Transverse colon (tissue), 4 donors: ENCODE data around the gene CLSTN2. TPM values are rescaled to one million over a fixed set of nuclear protein-coding genes. Genes with fewer than 3 reads are reported as not detected.

Source experiments
- DNase-seq: peaks from one replicate; pipeline ENCODE4 v3.0.0-alpha.2; 2019
- H3K27ac ChIP-seq, 4 donors: fragments of 200-600 bp; sonication (generic); 2 replicates each; pipeline ENCODE4 v1.5.1; 2016 to 2018; ENCODE audit warnings: inconsistent platforms in 4 of 4
- H3K27me3 ChIP-seq: fragments of 200-600 bp; sonication (generic); 2 replicates; pipeline ENCODE4 v1.5.1; 2017; ENCODE audit warnings: inconsistent platforms
- H3K36me3 ChIP-seq, 4 donors: fragments of 200-600 bp; sonication (generic); 2 replicates each; pipeline ENCODE4 v1.5.1; 2017 to 2019; ENCODE audit warnings: inconsistent platforms in 4 of 4
- H3K4me1 ChIP-seq, 4 donors: fragments of 200-600 bp; sonication (generic); 2 replicates each; pipeline ENCODE4 v1.5.1; 2017 to 2020; ENCODE audit warnings: inconsistent platforms in 4 of 4
- H3K4me3 ChIP-seq, 4 donors: fragments of 200-600 bp; sonication (generic); 1 replicate in 1 of 4; 2 replicates in 3 of 4; pipeline versions ENCODE4 v1.5.1 to v1.6.1; 2017 to 2019; ENCODE audit warnings: inconsistent platforms in 4 of 4
- H3K9me3 ChIP-seq, 2 donors: fragments of 200-600 bp; sonication (generic); 2 replicates each; pipeline ENCODE4 v1.5.1; 2017 to 2019; ENCODE audit warnings: inconsistent platforms in 2 of 2
- EP300 ChIP-seq: sonication (generic); formaldehyde crosslinking; IDR thresholded peaks from one replicate; pipeline ENCODE4 v1.6.1; 2017; ENCODE audit warnings: antibody characterized with exemption, low read depth
- POLR2A ChIP-seq: fragments of 450-650 bp; IDR thresholded peaks from one replicate; pipeline ENCODE4 v1.6.1; 2016; ENCODE audit warnings: antibody characterized with exemption, mild to moderate bottlenecking, moderate library complexity
- POLR2AphosphoS5 ChIP-seq, 3 donors: sonication (generic); formaldehyde crosslinking; IDR thresholded peaks; one replicate each; pipeline ENCODE4 v1.6.1; 2016; ENCODE audit warnings: antibody characterized with exemption in 3 of 3
- WGBS, 2 donors: methylation state at CpG; one replicate each; pipeline ENCODE4 v1.1.5; 2018; ENCODE audit warnings: low coverage in 1 of 2; 5-methylcytosine and 5-hydroxymethylcytosine counted together
- in situ Hi-C, 4 donors: fragments of 200-750 bp; cut with MboI; loops; one replicate each; pipeline versions ENCODE4 v1.15.0 to v1.15.1; 2017; ENCODE audit warnings: low sequenced_read_pairs in 3 of 4, low pct_ligation_motif_present in 1 of 4, low pct_unique_long_range_greater_than_20kb in 1 of 4
- intact Hi-C: fragments of 100-400 bp; cut with DNase I; formaldehyde crosslinking; loops from one replicate; pipeline ENCODE4 v1.15.1; 2023; ENCODE audit warnings: low total_unique reads
- total RNA-seq, 4 donors: library from RNA; depleted of rRNA; stranded (reverse); fragments of >200 nt; gene quantifications; one replicate each; pipeline ENCODE4 v1.1.0, GENCODE V29; 2016
- TF ChIP-seq, protein P1 (sequence below), 5 experiments: fragments of 200-600 bp in 3 of 5; fragments of 450-650 bp in 2 of 5; sonication (generic) in 3 of 5; IDR thresholded peaks; 1 replicate in 2 of 5; 2 replicates in 3 of 5; pipeline ENCODE4 v1.5.1; 2016 to 2017; ENCODE audit warnings: antibody characterized with exemption in 5 of 5, inconsistent platforms in 3 of 5, mild to moderate bottlenecking in 2 of 5, moderate library complexity in 1 of 5

The CLSTN2 gene
- total RNA-seq, 4 donors from 2014 or later: 0.60 to 9.0 (median 2.2) TPM

DNA sequence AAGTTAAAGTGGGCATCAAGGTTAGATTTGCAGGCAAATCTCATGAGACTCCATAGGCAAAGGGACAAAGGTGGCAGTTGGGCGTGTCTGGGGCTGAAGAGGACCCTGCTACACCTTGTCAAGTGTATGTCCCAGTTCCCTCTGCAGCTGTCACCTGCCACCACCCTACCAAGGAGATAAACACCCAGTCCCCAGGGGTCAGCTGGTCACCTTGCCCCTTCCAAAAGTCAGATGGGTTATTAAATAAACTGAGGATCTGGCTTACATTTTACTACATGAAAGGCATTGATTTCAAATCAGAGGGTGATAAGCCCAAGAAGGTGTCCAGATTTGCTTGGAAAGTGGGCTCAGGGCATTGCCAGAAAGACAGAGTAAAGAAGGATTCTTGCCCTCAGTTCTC, 494.8 kb downstream of the CLSTN2 start:
- intact Hi-C loops: no loop called here
- no peaks in the 10 kb centered on the region for H3K36me3 ChIP-seq
- 76 to 83% methylated on average over 1 of the region's 1 CpG for WGBS, 2 donors
- H3K4me1 ChIP-seq: no peaks in the 10 kb centered on the region
- no peak for DNase-seq
- no peak overlapping the region for H3K27ac ChIP-seq
- in situ Hi-C loops: no loop called here
- no peak overlapping the region for H3K4me3 ChIP-seq
- no peaks in the 10 kb centered on the region for H3K9me3 ChIP-seq
- TF ChIP-seq EP300 (no peak), POLR2AphosphoS5 (IDR thresholded peaks at IDR 0.05) (no peak), POLR2A (no peak)
- TF ChIP-seq, protein P1, sequence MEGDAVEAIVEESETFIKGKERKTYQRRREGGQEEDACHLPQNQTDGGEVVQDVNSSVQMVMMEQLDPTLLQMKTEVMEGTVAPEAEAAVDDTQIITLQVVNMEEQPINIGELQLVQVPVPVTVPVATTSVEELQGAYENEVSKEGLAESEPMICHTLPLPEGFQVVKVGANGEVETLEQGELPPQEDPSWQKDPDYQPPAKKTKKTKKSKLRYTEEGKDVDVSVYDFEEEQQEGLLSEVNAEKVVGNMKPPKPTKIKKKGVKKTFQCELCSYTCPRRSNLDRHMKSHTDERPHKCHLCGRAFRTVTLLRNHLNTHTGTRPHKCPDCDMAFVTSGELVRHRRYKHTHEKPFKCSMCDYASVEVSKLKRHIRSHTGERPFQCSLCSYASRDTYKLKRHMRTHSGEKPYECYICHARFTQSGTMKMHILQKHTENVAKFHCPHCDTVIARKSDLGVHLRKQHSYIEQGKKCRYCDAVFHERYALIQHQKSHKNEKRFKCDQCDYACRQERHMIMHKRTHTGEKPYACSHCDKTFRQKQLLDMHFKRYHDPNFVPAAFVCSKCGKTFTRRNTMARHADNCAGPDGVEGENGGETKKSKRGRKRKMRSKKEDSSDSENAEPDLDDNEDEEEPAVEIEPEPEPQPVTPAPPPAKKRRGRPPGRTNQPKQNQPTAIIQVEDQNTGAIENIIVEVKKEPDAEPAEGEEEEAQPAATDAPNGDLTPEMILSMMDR (IDR thresholded peaks at IDR 0.05): no peak
- no peaks in the 10 kb centered on the region for H3K27me3 ChIP-seq

DNA sequence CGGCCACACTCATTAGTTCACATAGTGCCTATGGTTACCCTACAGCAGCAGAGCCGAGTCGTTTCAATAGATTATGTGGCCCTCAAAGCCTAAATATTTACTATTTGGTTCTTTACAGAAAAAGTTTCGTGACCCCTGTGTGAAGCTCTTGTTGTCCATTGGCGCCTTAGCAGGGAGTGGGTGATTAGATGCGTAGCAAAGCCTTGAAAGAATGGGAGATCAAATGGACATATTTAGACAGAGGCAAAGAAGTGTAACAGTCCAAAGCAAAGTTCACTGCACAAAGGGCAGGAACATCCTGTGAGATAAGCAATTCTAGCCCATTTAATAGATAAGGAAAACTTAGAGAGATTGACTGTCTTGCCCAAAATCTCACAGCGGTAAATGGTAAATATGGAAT, 495.5 kb downstream of the CLSTN2 start:
- no peak for TF ChIP-seq POLR2A
- TF ChIP-seq POLR2AphosphoS5 (IDR thresholded peaks at IDR 0.05): no peak
- 88 to 89% methylated on average over 4 to 7 of the region's 7 CpGs for WGBS, 2 donors

DNA sequence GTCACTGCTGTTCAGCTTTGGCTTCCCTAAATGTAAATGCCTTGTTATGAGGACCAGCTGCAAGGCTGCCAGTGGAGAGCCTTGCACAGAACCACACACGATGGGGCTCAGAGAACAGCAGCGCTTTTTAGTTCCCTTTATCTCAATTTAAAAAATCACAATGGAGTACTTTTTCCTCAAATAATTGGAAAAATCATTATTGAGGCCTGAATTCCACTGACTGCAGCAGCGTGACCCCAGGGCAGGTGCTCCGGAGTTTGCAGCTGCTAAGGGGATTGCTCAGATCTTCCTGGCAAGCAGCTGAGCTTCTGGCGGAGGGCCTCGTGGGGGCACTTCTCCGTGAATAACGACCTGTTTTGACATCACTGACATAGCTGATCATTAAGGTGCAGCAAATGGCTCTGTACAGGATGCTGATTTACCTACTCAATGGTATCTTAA, 497.3 kb downstream of the CLSTN2 start:
- TF ChIP-seq, protein P1 (IDR thresholded peaks at IDR 0.05): no peak
- TF ChIP-seq POLR2A (no peak), EP300 (no peak), POLR2AphosphoS5 (IDR thresholded peaks at IDR 0.05) (no peak)
- no peak overlapping the region for H3K27ac ChIP-seq
- H3K27me3 ChIP-seq: no peaks in the 10 kb centered on the region
- 67 to 80% methylated on average over 1 to 8 of the region's 8 CpGs for WGBS, 2 donors
- in situ Hi-C loops (no loop called here), intact Hi-C loops (no loop called here)
- H3K4me1 ChIP-seq: no peaks in the 10 kb centered on the region
- H3K9me3 ChIP-seq: no peaks in the 10 kb centered on the region
- DNase-seq: no peak
- H3K4me3 ChIP-seq: no peak overlapping the region
- no peaks in the 10 kb centered on the region for H3K36me3 ChIP-seq

More for the DNA sequence above, 495.5 kb downstream of the CLSTN2 start:
- H3K27ac ChIP-seq: no peak overlapping the region
- in situ Hi-C loops: no loop called here
- no peaks in the 10 kb centered on the region for H3K9me3 ChIP-seq
- H3K27me3 ChIP-seq: no peaks in the 10 kb centered on the region
- intact Hi-C loops: no loop called here
- H3K4me1 ChIP-seq: no peaks in the 10 kb centered on the region
- no peak for DNase-seq
- H3K4me3 ChIP-seq: no peak overlapping the region
- H3K36me3 ChIP-seq: no peaks in the 10 kb centered on the region

DNA sequence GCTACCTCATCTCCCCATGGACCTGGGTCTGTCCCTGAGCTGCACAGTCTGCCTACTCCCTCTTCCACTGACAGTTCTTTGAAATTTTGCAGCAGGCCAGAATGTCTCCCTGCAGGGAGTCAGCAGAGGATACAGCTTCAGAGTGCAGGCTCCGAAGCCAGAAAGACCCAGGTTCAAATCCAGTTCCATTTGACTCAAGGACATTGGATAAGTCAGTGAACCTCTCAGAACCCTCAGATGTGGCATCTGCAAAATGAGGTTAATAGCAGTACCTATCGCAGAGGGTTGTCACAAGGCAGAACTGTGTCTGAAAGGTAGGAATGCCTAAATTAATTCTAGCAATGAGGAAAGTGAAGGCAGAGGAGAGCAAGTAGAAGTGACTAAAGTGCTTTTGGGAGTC, 498.4 kb downstream of the CLSTN2 start:
- intact Hi-C loops: no loop called here
- no peaks in the 10 kb centered on the region for H3K36me3 ChIP-seq
- WGBS, 2 donors: 65% methylated on average over 2 of the region's 2 CpGs; no CpG with 5 or more reads in 1 of the 2 donors
- no peak overlapping the region for H3K4me3 ChIP-seq
- no peaks in the 10 kb centered on the region for H3K4me1 ChIP-seq
- in situ Hi-C loops: no loop called here
- no peaks in the 10 kb centered on the region for H3K27me3 ChIP-seq
- TF ChIP-seq POLR2A (no peak), EP300 (no peak), POLR2AphosphoS5 (IDR thresholded peaks at IDR 0.05) (no peak)
- TF ChIP-seq, protein P1 (IDR thresholded peaks at IDR 0.05): no peak
- H3K9me3 ChIP-seq: no peaks in the 10 kb centered on the region
- H3K27ac ChIP-seq: no peak overlapping the region
- DNase-seq: no peak

GRCh38 chr3:140434261-140434905, 499.4 kb downstream of the CLSTN2 start:
- Histone ChIP-seq H3K9me3 (no peaks in the 10 kb centered on the region), H3K4me3 (no peak overlapping the region), H3K36me3 (no peaks in the 10 kb centered on the region), H3K27ac (no peak overlapping the region), H3K4me1 (no peaks in the 10 kb centered on the region), H3K27me3 (no peaks in the 10 kb centered on the region)
- DNase-seq: no peak
- in situ Hi-C loops: no loop called here
- TF ChIP-seq EP300 (no peak), POLR2A (no peak)
- intact Hi-C loops: no loop called here
- WGBS, 2 donors: 60 to 71% methylated on average over 4 to 5 of the region's 5 CpGs
